VCaP (cell line): ENCODE data around the gene ZC3H8.

Source experiments
- H3K27ac ChIP-seq: fragments of 450-650 bp; 2 replicates; pipeline ENCODE4 v1.5.1; 2017
- TF ChIP-seq, protein P1 (sequence below): fragments of 450-650 bp; conservative IDR thresholded peaks from 2 replicates; pipeline ENCODE4 v1.5.1; 2017; ENCODE audit warnings: mild to moderate bottlenecking, moderate library complexity

ZC3H8 gene

DNA sequence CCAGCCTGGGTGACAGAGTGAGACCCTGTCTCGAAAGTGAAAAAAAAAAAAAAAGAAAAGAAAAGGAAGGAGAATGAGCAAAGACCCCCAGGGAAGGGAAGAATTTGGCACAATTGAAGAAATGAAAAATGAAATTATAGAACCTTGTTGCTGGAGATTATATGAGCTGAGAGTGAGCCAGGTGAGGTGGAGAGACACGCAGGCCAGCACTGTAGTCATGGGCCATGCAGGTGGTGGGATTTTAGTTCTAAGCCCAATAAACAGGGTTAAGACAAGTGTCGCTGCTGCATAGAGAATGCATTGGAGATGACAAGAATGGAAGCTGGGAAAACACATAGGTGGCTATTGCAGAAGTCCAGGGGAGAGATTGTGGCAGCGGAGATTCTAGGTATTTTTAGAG is 84.3 kb downstream of the ZC3H8 start:
- H3K27ac ChIP-seq: no peak overlapping the region
- TF ChIP-seq, protein P1, sequence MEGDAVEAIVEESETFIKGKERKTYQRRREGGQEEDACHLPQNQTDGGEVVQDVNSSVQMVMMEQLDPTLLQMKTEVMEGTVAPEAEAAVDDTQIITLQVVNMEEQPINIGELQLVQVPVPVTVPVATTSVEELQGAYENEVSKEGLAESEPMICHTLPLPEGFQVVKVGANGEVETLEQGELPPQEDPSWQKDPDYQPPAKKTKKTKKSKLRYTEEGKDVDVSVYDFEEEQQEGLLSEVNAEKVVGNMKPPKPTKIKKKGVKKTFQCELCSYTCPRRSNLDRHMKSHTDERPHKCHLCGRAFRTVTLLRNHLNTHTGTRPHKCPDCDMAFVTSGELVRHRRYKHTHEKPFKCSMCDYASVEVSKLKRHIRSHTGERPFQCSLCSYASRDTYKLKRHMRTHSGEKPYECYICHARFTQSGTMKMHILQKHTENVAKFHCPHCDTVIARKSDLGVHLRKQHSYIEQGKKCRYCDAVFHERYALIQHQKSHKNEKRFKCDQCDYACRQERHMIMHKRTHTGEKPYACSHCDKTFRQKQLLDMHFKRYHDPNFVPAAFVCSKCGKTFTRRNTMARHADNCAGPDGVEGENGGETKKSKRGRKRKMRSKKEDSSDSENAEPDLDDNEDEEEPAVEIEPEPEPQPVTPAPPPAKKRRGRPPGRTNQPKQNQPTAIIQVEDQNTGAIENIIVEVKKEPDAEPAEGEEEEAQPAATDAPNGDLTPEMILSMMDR: no peak

DNA sequence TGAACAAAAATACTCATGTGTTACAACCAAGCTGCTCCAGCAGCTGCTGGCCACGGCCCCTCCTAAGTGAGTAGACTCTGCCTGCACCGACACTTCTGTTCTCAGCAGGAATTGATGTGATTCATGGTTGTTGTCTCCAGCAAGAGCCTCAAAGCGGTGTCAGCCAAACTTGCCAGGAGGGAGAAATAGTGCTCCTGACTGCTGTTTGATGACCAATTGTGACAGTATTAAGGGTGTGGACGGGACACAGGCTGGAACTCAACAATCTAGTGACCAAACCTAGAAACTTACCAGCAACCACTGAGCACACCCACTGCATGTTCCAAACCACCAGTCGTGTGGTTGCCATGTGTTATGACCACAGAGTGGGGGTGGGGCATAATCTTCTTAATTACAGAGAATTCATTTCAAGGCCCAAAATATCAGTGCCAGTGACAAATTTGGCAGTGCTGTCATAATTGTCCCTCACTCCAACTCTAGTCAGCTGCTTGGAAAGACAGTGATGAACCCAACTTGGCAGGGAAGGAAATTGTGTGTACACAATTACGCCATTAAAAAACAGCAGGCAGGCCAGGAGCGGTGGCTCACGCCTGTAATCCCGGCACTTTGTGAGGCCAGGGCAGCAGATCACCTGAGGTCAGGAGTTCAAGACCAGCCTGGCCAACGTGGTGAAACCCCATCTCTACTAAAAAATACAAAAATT is 86.3 kb downstream of the ZC3H8 start:
- no peak overlapping the region for H3K27ac ChIP-seq
- TF ChIP-seq, protein P1: no peak

DNA sequence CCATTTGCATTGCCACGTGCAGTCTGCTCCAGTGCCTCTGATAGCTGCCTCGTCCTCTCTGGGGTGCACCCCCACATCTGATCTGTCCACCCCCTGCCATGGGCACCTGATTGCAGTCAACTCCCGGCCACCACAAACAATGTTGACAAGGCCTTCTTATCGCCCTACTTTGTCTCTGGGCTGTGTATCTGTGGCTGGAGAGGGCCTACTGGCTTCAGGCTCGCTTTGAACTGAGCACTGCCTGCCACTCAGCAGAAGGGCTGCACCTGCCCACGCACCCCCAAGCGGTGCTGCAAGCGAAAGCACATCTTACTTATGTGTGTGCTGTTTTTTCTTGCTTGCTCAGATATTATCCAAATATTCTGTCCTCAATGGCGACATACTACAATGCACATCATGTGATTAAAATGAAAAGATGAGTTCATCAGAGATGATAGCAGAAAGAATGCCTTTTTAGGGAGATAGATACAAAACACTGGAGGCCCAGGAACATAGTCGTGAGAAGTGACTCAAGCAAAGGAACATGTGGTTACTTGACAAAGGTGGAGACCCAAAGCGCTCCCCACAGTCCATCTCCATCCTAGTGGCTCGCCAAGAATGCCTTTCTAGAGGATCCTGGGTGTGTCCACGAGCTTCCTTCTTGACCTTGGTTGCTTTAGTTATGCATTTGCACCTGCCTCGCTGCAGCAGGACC is 87.9 kb downstream of the ZC3H8 start:
- no peak overlapping the region for H3K27ac ChIP-seq

DNA sequence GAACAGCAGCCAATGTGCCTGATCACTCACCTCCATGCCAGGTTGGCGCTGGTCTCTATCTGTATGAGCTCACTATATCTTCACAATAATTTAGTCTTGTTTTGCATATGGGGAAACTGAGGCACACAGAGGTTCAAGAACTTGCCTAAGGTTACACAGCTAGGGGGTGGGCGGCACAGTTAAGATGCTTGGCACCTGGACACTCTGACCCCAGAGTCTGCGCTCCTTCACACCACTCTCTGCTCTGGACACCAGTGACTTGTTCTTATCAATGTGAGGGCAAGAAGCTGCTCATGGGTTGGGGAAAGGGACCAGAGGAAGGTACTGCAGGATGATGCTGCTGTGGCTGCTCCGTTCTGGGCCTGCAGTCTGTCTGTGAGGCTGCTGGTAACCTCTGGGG is 89.5 kb downstream of the ZC3H8 start:
- H3K27ac ChIP-seq: no peak overlapping the region
- TF ChIP-seq, protein P1: no peak

More for the DNA sequence above, 87.9 kb downstream of the ZC3H8 start:
- TF ChIP-seq, protein P1: no peak

DNA sequence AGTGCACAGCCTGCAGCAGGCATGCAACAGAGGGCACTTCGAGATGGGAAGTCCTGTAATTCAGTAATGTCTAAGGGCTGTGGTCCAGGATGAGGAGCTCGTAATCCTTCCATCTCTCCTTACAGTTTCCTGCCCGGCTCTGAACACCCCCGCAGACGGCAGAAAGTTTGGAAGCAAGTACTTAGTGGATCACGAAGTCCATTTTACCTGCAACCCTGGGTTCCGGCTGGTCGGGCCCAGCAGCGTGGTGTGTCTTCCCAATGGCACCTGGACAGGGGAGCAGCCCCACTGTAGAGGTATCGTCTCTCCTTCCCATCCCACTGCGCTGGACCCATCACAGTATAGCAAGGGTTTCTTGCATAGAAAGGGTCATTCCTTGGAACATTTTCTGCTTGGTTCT is 90.0 kb downstream of the ZC3H8 start:
- TF ChIP-seq, protein P1: no peak
- H3K27ac ChIP-seq: no peak overlapping the region

DNA sequence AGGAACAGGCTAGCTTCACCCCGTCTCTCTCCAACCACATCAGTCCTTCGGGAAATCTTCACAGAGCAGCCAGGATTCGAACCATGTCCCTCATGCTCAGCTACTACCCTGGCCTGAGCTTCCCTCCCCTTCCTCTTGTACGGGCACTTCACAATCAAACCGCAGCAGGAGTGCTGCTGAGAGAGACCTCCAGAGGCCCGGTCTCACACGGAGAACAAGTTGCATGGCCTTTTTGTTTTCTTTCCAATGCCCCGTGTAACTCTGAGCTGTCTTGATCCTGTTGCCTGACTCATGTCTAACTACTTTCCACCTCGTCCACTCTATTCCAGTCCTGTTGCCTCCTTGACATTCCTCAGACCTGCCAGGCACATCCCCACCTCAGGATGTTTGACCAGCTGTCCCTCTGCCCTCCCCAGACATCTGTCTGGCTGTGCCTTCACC is 91.3 kb downstream of the ZC3H8 start:
- H3K27ac ChIP-seq: no peak overlapping the region
- TF ChIP-seq, protein P1: no peak

DNA sequence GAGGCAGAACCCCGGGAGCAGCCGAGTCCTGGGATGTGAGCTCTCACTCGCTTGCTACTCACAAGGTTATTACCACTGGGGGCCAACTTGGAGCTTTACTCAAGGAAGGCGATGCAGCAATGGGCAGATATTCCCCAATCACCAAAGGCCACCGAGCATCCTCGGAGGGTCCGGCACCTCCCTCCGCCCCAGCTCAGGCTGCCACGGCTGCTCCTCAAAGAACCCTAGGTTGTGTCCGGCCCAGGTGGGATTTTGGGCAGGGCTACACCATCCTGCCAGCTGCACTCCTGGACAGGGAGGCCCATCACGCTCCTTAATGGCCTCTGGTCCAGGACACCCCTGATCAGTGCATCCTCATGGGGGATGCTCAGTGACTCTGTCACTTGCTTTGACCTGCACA is 91.9 kb downstream of the ZC3H8 start:
- no peak overlapping the region for H3K27ac ChIP-seq
- TF ChIP-seq, protein P1: no peak
